Muscle of leg (tissue), 11 donors: ENCODE measurements around the gene HACL1. TPM values are rescaled to one million over a fixed set of nuclear protein-coding genes. Genes with fewer than 3 reads are reported as not detected.
"Not testable (repeated sequence)": the region's sequence is repeated elsewhere in the genome, so short reads cannot be mapped to it uniquely, and the experiment has no call there.

Experiments
- DNase-seq: peaks from one replicate; pipeline ENCODE4 v3.0.0; 2013
- H3K27ac ChIP-seq: one replicate; pipeline ENCODE4 v1.5.1; 2013; ENCODE audit warnings: mild to moderate bottlenecking, low read length, control low read depth
- H3K27me3 ChIP-seq: one replicate; pipeline ENCODE4 v1.6.1; 2013; ENCODE audit warnings: low read length; ENCODE audit not compliant: control insufficient read depth, insufficient read depth
- H3K36me3 ChIP-seq: one replicate; pipeline ENCODE4 v1.6.1; 2013; ENCODE audit warnings: low read length; ENCODE audit not compliant: control insufficient read depth, insufficient read depth
- H3K4me1 ChIP-seq: one replicate; pipeline ENCODE4 v1.6.1; 2013; ENCODE audit warnings: low read length; ENCODE audit not compliant: control insufficient read depth, insufficient read depth
- H3K4me3 ChIP-seq: one replicate; pipeline ENCODE4 v1.5.1; 2013; ENCODE audit warnings: low read length, control low read depth
- H3K9me3 ChIP-seq: replicated peaks from 2 replicates; pipeline ENCODE4 v1.6.1; 2013; ENCODE audit warnings: low read depth, low read length; ENCODE audit not compliant: control insufficient read depth
- WGBS: methylation state at CpG from one replicate; pipeline ENCODE4 v1.1.5; 2013; ENCODE audit warnings: missing lambda C conversion rate; ENCODE audit not compliant: insufficient coverage; 5-methylcytosine and 5-hydroxymethylcytosine counted together
- polyA plus RNA-seq, 8 donors: library from polyadenylated mRNA; unstranded; fragments of 120-200 nt; gene quantifications; one replicate each; pipeline versions ENCODE4 v1.2.1 to v1.2.3, GENCODE V29; 2013; ENCODE audit warnings: inconsistent platforms in 1 of 8, low replicate concordance in 1 of 8; ENCODE audit not compliant: insufficient read length in 8 of 8, insufficient read depth in 1 of 8
- total RNA-seq: library from RNA; stranded (reverse); fragments of 120-200 nt; gene quantifications from one replicate; pipeline ENCODE4 v1.2.4, GENCODE V29; 2013

Gene HACL1
- total and polyA plus RNA-seq, 9 donors = 6.6 to 11.0 (median 8.4) TPM

DNA sequence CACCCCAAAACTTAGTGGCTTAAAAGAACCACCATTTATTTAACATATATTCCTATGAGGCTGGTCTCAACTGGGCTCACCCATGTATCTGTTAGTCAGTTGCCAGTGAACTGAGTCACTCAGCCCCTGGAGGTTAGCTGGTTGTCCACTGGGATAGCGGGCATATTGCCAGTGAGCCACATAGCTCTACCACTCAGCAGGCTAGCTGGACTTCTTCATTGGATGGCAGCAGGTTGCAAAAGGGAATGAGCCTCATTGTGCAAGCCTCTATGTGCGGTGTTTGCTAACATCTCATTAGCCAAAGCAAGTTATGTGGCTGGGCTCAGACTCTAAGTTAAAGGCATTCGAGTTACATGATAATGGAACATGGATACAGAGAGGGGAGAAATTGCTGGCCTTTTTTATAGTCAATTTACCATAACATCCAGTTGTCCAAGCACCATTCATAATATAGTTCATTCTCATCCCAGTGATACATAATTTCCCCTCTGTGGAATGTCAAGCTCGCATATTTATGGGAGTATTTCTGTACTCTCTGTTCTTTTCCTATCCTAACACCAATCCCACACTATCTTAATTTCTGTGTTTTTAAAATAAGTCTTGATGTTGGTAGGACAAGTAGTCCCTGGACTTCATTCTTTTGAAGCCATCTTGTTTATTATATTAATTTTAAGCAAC is 8.9 kb upstream of the HACL1 start:
- 80% methylated on average over 1 of the region's 4 CpGs for WGBS
- no peaks in the 10 kb centered on the region for H3K4me1 ChIP-seq
- no peaks in the 10 kb centered on the region for H3K9me3 ChIP-seq
- no peak for DNase-seq
- H3K4me3 ChIP-seq = no peak overlapping the region
- H3K27me3 ChIP-seq = no peaks in the 10 kb centered on the region
- H3K27ac ChIP-seq = no peak overlapping the region
- H3K36me3 ChIP-seq = no peaks in the 10 kb centered on the region

DNA sequence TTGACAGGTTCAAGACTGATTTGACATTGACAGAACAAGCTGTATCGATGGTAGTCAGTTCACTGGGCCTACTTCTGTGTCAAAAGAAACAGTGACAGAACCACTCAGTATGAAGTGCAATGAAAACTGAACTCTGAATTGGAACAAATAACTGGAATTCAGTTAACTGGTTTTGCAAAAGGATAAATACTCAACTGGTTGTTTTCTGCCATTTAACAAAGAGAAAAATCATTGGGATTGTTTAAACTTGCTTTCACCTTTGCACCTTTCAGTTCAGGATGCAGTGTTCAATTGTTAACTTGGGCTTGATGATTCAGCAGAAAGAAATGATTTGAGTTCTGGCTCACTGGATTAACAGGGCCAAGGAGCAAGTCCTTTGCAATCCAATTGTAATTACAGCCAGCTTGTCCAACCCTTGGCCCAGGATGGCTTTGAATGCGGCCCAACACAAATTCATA is 5.1 kb upstream of the HACL1 start:
- peak; percentile 20 for DNase-seq
- H3K27ac ChIP-seq = no peak overlapping the region
- no peaks in the 10 kb centered on the region for H3K27me3 ChIP-seq
- H3K36me3 ChIP-seq = no peaks in the 10 kb centered on the region
- no peak overlapping the region for H3K4me3 ChIP-seq
- WGBS = 93% methylated on average over 1 of the region's 2 CpGs
- no peaks in the 10 kb centered on the region for H3K9me3 ChIP-seq
- no peaks in the 10 kb centered on the region for H3K4me1 ChIP-seq

DNA sequence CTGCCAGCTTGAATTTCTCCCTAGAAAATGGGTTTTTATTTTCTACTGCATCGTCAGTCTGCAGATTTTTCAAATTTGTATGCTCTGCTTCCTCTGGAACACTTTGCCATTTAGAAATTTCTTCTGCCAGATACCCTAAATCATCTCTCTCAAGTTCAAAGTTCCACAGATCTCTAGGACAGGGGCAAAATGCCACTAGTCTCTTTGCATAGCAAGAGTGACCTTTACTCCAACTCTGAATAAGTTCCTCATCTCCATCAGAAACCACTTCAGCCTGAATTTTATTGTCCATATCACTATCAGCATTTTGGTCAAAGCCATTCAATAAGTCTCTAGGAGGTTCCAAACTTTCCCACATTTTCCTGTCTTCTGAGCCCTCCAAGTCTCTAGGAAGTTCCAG is 3.2 kb upstream of the HACL1 start:
- not testable (repeated sequence) for H3K9me3 ChIP-seq, DNase-seq, H3K4me3 ChIP-seq, H3K4me1 ChIP-seq, H3K27me3 ChIP-seq, H3K27ac ChIP-seq, H3K36me3 ChIP-seq
- 100% methylated on average over 1 of the region's 1 CpG for WGBS

GRCh38 chr3:15602816-15603215 is 1.4 kb upstream of the HACL1 start:
- H3K27me3 ChIP-seq, H3K9me3 ChIP-seq, H3K4me1 ChIP-seq, H3K4me3 ChIP-seq, H3K27ac ChIP-seq, DNase-seq: not testable (repeated sequence)
- H3K36me3 ChIP-seq = peaks cover 19% of the 10 kb centered on the region
- no CpG with 5 or more reads among the region's 3 CpGs for WGBS

DNA sequence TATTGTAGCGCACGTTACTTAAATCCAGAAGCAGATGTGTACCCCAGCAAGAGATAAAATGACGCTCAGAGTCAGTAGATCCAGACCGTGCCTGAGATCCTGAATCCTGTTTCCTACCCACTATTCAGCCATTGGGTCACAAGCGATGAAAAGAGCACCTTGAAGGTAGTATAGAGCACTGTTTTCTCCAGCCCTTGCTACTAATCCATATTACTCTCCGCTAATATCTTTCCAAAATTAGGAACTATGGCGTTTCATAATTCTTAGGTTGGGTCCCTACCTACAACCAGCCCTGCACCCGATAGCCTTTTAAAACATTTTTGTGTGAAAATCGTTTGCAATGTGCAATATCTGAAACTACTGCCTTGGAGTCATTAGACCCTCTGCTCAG is 772 bp upstream of the HACL1 start:
- H3K4me3 ChIP-seq = peak overlapping the region; percentile 98
- peaks cover 19% of the 10 kb centered on the region for H3K36me3 ChIP-seq
- H3K9me3 ChIP-seq = no peaks in the 10 kb centered on the region
- no peak for DNase-seq
- WGBS = 0% methylated on average over 1 of the region's 9 CpGs
- H3K4me1 ChIP-seq = peaks cover 9% of the 10 kb centered on the region
- H3K27ac ChIP-seq = peak overlapping the region; percentile 96
- no peaks in the 10 kb centered on the region for H3K27me3 ChIP-seq

DNA sequence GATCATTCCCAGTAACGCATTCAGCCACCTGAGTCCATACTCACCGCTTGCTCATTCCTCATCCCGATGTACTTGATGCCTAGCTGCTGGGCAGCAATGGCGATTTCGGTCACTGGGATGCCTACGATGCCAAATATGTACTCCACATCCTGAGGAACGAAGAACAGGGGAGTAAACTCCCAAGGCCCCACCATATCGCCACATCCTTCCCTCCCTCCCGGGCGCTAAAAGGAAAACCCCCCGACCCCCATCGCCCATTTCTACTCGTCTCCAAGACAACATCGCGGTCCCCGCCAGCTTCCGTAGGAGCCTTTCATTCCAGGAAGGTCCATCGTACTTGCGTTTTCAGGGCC is 347 bp downstream of the HACL1 start:
- 2% methylated on average over 19 of the region's 19 CpGs for WGBS
- H3K36me3 ChIP-seq = peaks cover 19% of the 10 kb centered on the region
- H3K27ac ChIP-seq = peak overlapping the region; percentile 96
- peak overlapping the region; percentile 98 for H3K4me3 ChIP-seq
- DNase-seq = no peak
- H3K27me3 ChIP-seq = no peaks in the 10 kb centered on the region
- H3K9me3 ChIP-seq = no peaks in the 10 kb centered on the region
- H3K4me1 ChIP-seq = peaks cover 9% of the 10 kb centered on the region

DNA sequence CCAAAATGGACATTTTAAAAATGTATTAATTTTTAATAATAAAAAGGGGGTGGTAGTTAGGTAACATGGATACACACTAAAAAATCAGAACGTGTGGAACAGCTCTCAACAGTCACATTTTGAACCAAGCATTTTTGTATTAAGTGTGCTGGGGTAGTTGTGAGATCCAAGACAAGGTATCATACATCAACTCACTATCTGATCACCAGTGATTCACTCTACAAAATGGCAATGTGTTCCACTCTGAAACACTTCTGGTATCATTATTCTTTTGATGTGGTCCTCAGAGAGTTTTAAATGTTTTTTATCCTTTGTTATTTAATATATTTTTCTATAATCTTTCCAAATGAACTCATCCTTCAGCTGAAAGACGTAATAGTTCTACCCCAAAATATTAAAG is 5.4 kb downstream of the HACL1 start:
- H3K27me3 ChIP-seq = no peaks in the 10 kb centered on the region
- no peak for DNase-seq
- whole genome bisulfite sequencing = no CpG with 5 or more reads among the region's 2 CpGs
- H3K4me3 ChIP-seq = no peak overlapping the region
- peaks cover 9% of the 10 kb centered on the region for H3K4me1 ChIP-seq
- no peaks in the 10 kb centered on the region for H3K9me3 ChIP-seq
- H3K36me3 ChIP-seq = peaks cover 22% of the 10 kb centered on the region
- no peak overlapping the region for H3K27ac ChIP-seq

DNA sequence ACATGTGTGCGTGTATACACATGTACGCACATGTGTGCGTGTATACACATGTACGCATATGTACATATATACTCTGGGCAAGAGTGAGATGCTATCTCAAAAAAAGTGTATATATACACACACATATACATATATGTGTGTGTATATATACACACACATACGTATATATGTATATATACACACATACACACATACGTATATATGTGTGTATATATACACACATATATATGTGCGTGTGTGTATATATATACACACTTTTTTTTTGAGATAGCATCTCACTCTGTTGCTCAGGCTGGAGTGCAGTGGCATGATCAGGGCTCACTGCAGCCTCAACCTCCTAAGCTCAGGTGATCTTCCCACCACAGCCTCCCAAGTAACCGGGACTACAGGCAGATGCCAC is 8.4 kb downstream of the HACL1 start:
- H3K4me3 ChIP-seq = no peak overlapping the region
- H3K27ac ChIP-seq = no peak overlapping the region
- no peaks in the 10 kb centered on the region for H3K9me3 ChIP-seq
- H3K4me1 ChIP-seq = no peaks in the 10 kb centered on the region
- WGBS = no CpG with 5 or more reads among the region's 8 CpGs
- H3K36me3 ChIP-seq = peaks cover 16% of the 10 kb centered on the region
- DNase-seq = no peak
- no peaks in the 10 kb centered on the region for H3K27me3 ChIP-seq

- Histone ChIP-seq H3K27ac (no peak overlapping the region), H3K27me3 (no peaks in the 10 kb centered on the region), H3K36me3 (peaks cover 16% of the 10 kb centered on the region), H3K4me1 (no peaks in the 10 kb centered on the region), H3K9me3 (no peaks in the 10 kb centered on the region), H3K4me3 (no peak overlapping the region)
- DNase-seq = no peak
- no CpG with 5 or more reads among the region's 21 CpGs for WGBS
These were observed 9.4 kb downstream of the HACL1 start for GRCh38 chr3:15591928-15592327.

DNA sequence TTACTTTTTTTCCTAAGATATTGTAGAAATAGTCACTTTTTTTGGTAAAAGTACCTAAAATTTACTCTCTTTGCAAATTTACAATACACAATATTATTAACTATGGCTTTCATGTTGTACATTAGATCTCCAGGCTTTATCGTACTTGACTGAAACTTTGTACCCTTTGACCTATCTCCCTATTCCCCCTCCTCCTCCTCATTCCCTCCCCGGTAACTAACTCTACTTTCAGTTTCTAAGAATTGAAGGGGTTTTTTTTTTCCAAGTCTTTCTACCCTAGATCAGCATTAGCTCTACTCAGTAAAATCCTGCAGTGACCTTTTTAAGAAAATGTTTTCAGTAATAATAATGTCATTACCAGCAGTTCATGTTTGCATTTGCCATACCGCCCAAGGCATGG is 10.1 kb downstream of the HACL1 start:
- peaks cover 16% of the 10 kb centered on the region for H3K36me3 ChIP-seq

More for the DNA sequence above, 10.1 kb downstream of the HACL1 start:
- DNase-seq = no peak
- no peak overlapping the region for H3K4me3 ChIP-seq
- no CpG with 5 or more reads among the region's 3 CpGs for WGBS
- no peak overlapping the region for H3K27ac ChIP-seq
- no peaks in the 10 kb centered on the region for H3K9me3 ChIP-seq
- no peaks in the 10 kb centered on the region for H3K4me1 ChIP-seq
- H3K27me3 ChIP-seq = no peaks in the 10 kb centered on the region
